KMS-11 (cell line): ENCODE measurements around the gene DOCK11.
"Not testable (repeated sequence)": the region's sequence is repeated elsewhere in the genome, so short reads cannot be mapped to it uniquely, and the experiment has no call there.

Experiments used
- H2AFZ ChIP-seq: fragments of 200-600 bp; sonication (generic); 2 replicates; pipeline ENCODE4 v1.6.1; 2016; ENCODE audit warnings: antibody characterized with exemption, mixed run types, low read depth
- H3K27ac ChIP-seq: fragments of 200-600 bp; sonication (generic); 2 replicates; pipeline ENCODE4 v1.6.1; 2016; ENCODE audit warnings: mild to moderate bottlenecking, mixed run types
- H3K27me3 ChIP-seq: fragments of 200-600 bp; sonication (generic); 2 replicates; pipeline ENCODE4 v1.6.1; 2017; ENCODE audit warnings: mild to moderate bottlenecking, low read depth, mixed run types, moderate library complexity; ENCODE audit not compliant: insufficient read depth
- H3K36me3 ChIP-seq: fragments of 200-600 bp; sonication (generic); 2 replicates; pipeline ENCODE4 v1.6.1; 2017; ENCODE audit warnings: mild to moderate bottlenecking, mixed run types; ENCODE audit not compliant: insufficient read depth
- H3K4me1 ChIP-seq: fragments of 200-600 bp; sonication (generic); 2 replicates; pipeline ENCODE4 v1.6.1; 2016; ENCODE audit warnings: mild to moderate bottlenecking, low read depth, mixed run types; ENCODE audit not compliant: poor library complexity, severe bottlenecking
- H3K4me2 ChIP-seq: fragments of 200-600 bp; sonication (generic); 2 replicates; pipeline ENCODE4 v1.7.0; 2016; ENCODE audit warnings: mild to moderate bottlenecking, mixed run types
- H3K4me3 ChIP-seq: fragments of 200-600 bp; sonication (generic); IDR thresholded peaks from 2 replicates; pipeline ENCODE4 v1.6.1; 2017; ENCODE audit warnings: low read depth, low read length, mixed read lengths; ENCODE audit not compliant: insufficient read depth
- H3K79me2 ChIP-seq: fragments of 200-600 bp; sonication (generic); 2 replicates; pipeline ENCODE4 v1.6.1; 2016; ENCODE audit warnings: low read depth, mixed run types; ENCODE audit not compliant: insufficient read depth
- H3K9ac ChIP-seq: fragments of 200-600 bp; sonication (generic); 2 replicates; pipeline ENCODE4 v1.6.1; 2016; ENCODE audit warnings: mild to moderate bottlenecking, mixed run types
- H4K20me1 ChIP-seq: fragments of 200-600 bp; sonication (generic); 2 replicates; pipeline ENCODE4 v1.6.1; 2016; ENCODE audit warnings: mild to moderate bottlenecking, mixed run types; ENCODE audit not compliant: insufficient read depth
- TF ChIP-seq, protein P1 (sequence below): fragments of 200-600 bp; sonication (generic); conservative IDR thresholded peaks from 2 replicates; pipeline ENCODE4 v1.6.1; 2017; ENCODE audit warnings: low read depth, mild to moderate bottlenecking, antibody characterized with exemption, low read length, moderate library complexity, mixed read lengths

The DOCK11 gene

GRCh38 chrX:118480172-118480571 lies 15.4 kb upstream of the DOCK11 start:
- no peaks in the 10 kb centered on the region for H3K4me1 ChIP-seq
- no peak overlapping the region for H2AFZ ChIP-seq
- H3K36me3 ChIP-seq = no peaks in the 10 kb centered on the region
- H4K20me1 ChIP-seq = no peaks in the 10 kb centered on the region
- no peak overlapping the region for H3K4me3 ChIP-seq
- H3K27me3 ChIP-seq = no peaks in the 10 kb centered on the region
- no peak overlapping the region for H3K4me2 ChIP-seq
- H3K27ac ChIP-seq = no peak overlapping the region
- TF ChIP-seq, protein P1, sequence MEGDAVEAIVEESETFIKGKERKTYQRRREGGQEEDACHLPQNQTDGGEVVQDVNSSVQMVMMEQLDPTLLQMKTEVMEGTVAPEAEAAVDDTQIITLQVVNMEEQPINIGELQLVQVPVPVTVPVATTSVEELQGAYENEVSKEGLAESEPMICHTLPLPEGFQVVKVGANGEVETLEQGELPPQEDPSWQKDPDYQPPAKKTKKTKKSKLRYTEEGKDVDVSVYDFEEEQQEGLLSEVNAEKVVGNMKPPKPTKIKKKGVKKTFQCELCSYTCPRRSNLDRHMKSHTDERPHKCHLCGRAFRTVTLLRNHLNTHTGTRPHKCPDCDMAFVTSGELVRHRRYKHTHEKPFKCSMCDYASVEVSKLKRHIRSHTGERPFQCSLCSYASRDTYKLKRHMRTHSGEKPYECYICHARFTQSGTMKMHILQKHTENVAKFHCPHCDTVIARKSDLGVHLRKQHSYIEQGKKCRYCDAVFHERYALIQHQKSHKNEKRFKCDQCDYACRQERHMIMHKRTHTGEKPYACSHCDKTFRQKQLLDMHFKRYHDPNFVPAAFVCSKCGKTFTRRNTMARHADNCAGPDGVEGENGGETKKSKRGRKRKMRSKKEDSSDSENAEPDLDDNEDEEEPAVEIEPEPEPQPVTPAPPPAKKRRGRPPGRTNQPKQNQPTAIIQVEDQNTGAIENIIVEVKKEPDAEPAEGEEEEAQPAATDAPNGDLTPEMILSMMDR = no peak
- no peak overlapping the region for H3K9ac ChIP-seq
- no peaks in the 10 kb centered on the region for H3K79me2 ChIP-seq

DNA sequence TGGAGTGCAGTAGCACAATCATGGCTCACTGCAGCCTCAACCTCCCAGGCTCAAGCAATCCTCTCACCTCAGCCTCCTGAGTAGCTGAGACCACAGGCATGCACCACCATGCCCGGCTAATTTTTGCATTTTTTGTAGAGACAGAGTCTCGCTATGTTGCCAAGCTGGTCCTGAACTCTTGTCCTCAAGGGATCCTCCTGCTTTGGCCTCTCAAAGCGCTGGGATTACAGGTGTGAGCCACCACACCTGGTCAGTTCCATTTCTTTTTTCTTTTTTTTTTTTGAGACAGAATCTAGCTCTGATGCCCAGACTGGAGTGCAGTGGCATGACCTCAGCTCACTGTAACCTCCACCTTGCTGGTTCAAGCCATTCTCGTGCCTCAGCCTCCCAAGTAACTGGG lies 13.2 kb upstream of the DOCK11 start:
- not testable (repeated sequence) for H3K36me3 ChIP-seq, H3K9ac ChIP-seq, H3K79me2 ChIP-seq, H3K27ac ChIP-seq, H3K27me3 ChIP-seq, H3K4me2 ChIP-seq, H4K20me1 ChIP-seq, H2AFZ ChIP-seq, H3K4me1 ChIP-seq, H3K4me3 ChIP-seq

GRCh38 chrX:118484216-118484903 lies 11.3 kb upstream of the DOCK11 start:
- no peak overlapping the region for H3K4me3 ChIP-seq
- H2AFZ ChIP-seq = no peak overlapping the region
- no peaks in the 10 kb centered on the region for H3K36me3 ChIP-seq
- H3K79me2 ChIP-seq = no peaks in the 10 kb centered on the region
- TF ChIP-seq, protein P1 = no peak
- H3K27ac ChIP-seq = no peak overlapping the region
- no peaks in the 10 kb centered on the region for H3K4me1 ChIP-seq
- H3K27me3 ChIP-seq = no peaks in the 10 kb centered on the region
- no peak overlapping the region for H3K9ac ChIP-seq
- no peak overlapping the region for H3K4me2 ChIP-seq
- H4K20me1 ChIP-seq = no peaks in the 10 kb centered on the region

- not testable (repeated sequence) for H3K79me2 ChIP-seq, H3K4me1 ChIP-seq, H2AFZ ChIP-seq
These were observed 8.9 kb upstream of the DOCK11 start for GRCh38 chrX:118486693-118487092.

DNA sequence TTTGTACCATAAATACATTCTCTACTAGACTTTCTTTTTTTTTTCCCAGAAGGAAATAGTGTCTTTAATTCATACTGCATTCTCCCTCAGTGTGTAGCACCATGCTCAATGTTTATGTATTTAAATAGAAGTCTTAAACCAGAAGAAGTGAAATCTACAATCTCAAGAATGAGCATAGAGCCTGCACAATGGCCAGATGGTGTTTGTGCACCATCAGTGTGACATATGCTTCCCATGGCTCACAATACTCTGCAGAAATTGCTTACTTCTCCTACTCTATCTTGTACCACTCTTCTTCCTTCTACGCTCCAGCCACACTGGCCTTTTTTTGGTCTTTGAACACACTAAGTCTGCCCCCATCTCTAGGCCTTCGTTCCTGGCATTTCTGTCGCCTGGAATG lies 2.6 kb upstream of the DOCK11 start:
- Histone ChIP-seq H3K4me2 (no peak overlapping the region), H3K27ac (no peak overlapping the region), H3K36me3 (no peaks in the 10 kb centered on the region), H3K79me2 (no peaks in the 10 kb centered on the region), H4K20me1 (no peaks in the 10 kb centered on the region), H3K4me1 (peaks cover 7% of the 10 kb centered on the region), H3K4me3 (no peak overlapping the region), H3K9ac (no peak overlapping the region), H3K27me3 (no peaks in the 10 kb centered on the region), H2AFZ (no peak overlapping the region)
- TF ChIP-seq, protein P1 = no peak

More at GRCh38 chrX:118486693-118487092, 8.9 kb upstream of the DOCK11 start:
- not testable (repeated sequence) for H3K27me3 ChIP-seq, H3K4me2 ChIP-seq, H3K36me3 ChIP-seq, H3K9ac ChIP-seq, H4K20me1 ChIP-seq, H3K4me3 ChIP-seq, H3K27ac ChIP-seq
